Small intestine (tissue), 7 donors: ENCODE measurements around the gene CNIH2. TPM values are rescaled to one million over a fixed set of nuclear protein-coding genes. Genes with fewer than 3 reads are reported as not detected.

Experiments used
- DNase-seq, 2 donors: peaks; one replicate each; pipeline versions ENCODE4 v3.0.0 to v3.0.0-alpha.2; 2013
- FAIRE-seq: peaks from 2 replicates; lab custom pipeline; 2012; peaks lifted over from hg19 to GRCh38; lab: Jason Lieb, UNC
- H3K27ac ChIP-seq, 3 donors: one replicate each; pipeline ENCODE4 v1.5.1; 2013; ENCODE audit warnings: low read length in 2 of 3, mild to moderate bottlenecking in 2 of 3, control low read depth in 1 of 3, inconsistent platforms in 1 of 3, low read depth in 1 of 3, moderate library complexity in 1 of 3
- H3K27me3 ChIP-seq, 3 donors: one replicate each; pipeline ENCODE4 v1.6.1; 2013; ENCODE audit warnings: low read length in 3 of 3, inconsistent platforms in 1 of 3; ENCODE audit not compliant: control insufficient read depth in 3 of 3, insufficient read depth in 3 of 3
- H3K36me3 ChIP-seq, 3 donors: one replicate each; pipeline ENCODE4 v1.6.1; 2013; ENCODE audit warnings: low read length in 3 of 3, inconsistent platforms in 1 of 3, low read depth in 1 of 3, mild to moderate bottlenecking in 1 of 3, moderate library complexity in 1 of 3; ENCODE audit not compliant: control insufficient read depth in 3 of 3, insufficient read depth in 2 of 3
- H3K4me1 ChIP-seq, 3 donors: one replicate each; pipeline ENCODE4 v1.6.1; 2013; ENCODE audit warnings: low read length in 2 of 3, inconsistent platforms in 1 of 3, low read depth in 1 of 3, mild to moderate bottlenecking in 1 of 3, moderate library complexity in 1 of 3; ENCODE audit not compliant: control insufficient read depth in 3 of 3, insufficient read depth in 2 of 3
- H3K4me3 ChIP-seq, 3 donors: one replicate each; pipeline ENCODE4 v1.5.1; 2013; ENCODE audit warnings: low read length in 3 of 3, control low read depth in 1 of 3, inconsistent platforms in 1 of 3, low read depth in 1 of 3, mild to moderate bottlenecking in 1 of 3, moderate library complexity in 1 of 3
- H3K9me3 ChIP-seq, 2 donors: one replicate each; pipeline ENCODE4 v1.6.1; 2013; ENCODE audit warnings: low read depth in 1 of 2, low read length in 1 of 2; ENCODE audit not compliant: control insufficient read depth in 2 of 2, insufficient read depth in 1 of 2
- WGBS, 3 donors: extraction: QIAGEN DNeasy Blood & Tissue Kit; methylation state at CpG; one replicate each; pipeline ENCODE4 v1.1.7; 2013; 5-methylcytosine and 5-hydroxymethylcytosine counted together
- polyA plus RNA-seq, 4 donors: library from polyadenylated mRNA; stranded (reverse) in 3 of 4; unstranded in 1 of 4; fragments of 200-250 nt in 3 of 4; fragments of 120-200 nt in 1 of 4; gene quantifications; one replicate each; pipeline versions ENCODE4 v1.2.1 to v1.2.3, GENCODE V29; 2013
- donor health status: healthy with polysubstance abuse.
- donor health status: control.
- donor health status: control.
- donor health status: Bipolar disorder and iron deficiency.
- donor health status: healthy.

CNIH2 gene
- polyA plus RNA-seq, 4 donors: 0.81 to 3.4 (median 0.99) TPM

DNA sequence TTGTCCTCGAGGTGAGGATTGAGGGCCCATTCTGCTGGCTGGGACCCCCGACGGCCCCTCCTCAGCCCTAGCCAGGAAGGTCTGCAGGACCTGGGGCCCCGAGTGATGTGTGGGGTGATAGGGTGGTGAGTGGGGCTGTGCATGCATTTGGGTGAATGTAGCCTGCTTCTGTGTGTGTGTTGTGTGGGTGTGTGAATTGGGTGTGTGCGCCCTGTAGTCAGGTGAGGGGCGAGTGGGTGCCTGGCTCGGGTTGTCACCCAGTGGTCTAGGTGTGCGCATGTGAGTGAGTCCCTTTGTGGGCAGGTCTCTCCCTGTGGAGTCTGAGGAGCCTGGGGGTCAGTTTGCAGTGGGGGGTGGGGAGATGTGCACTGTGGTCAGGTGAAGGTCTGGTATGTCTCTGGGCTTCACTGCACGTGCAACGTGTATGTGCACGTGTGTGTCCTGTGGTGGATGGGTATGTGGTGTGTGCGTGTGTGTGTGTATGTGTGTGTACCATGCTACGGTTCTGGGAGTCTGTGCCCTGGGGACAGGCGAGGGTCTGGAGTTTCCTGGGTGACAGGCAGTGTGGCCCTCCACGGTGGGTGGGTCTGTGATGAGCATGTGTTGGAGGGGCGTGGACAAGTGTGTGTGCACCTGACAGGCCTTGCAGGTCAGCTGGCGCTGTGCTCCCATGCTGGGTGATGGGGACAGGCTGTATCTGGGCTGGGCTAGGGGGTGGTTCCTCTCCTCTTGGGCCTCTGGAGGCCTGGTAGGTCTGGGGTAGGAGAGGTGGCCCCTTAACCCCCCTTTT is 14.8 kb downstream of the CNIH2 start:
- H3K4me3 ChIP-seq: no peak overlapping the region
- no peaks in the 10 kb centered on the region for H3K9me3 ChIP-seq
- no peak for FAIRE-seq
- WGBS, 3 donors: 20 to 47% (median 36%) methylated on average over 15 to 17 of the region's 17 CpGs
- DNase-seq: no peak
- H3K36me3 ChIP-seq: peaks cover 0 to 4% (median 0%) of the 10 kb centered on the region in 3 donors
- H3K4me1 ChIP-seq: peaks cover 5 to 23% (median 8%) of the 10 kb centered on the region in 3 donors
- H3K27me3 ChIP-seq: peaks cover 0 to 43% (median 5%) of the 10 kb centered on the region in 3 donors
- no peak overlapping the region for H3K27ac ChIP-seq

DNA sequence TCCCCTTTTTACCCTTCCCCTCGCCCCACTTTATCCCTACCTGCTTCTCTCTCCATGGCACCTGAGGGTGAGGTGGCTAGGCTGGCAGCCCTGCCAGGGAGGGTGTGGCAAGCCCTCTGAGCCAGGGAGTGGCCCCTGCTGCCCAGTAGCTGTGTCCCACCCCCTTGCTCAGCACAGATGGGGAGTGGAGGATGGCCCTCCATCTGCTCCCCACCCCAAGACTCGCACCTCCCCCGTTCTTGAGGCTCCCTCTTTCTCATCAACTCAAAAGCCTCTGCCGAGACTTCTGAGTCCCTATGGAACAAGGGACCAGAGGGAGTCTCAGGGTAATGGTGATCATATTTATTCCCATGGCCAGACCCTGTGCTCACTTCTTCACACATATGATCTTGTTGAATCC is 15.4 kb downstream of the CNIH2 start:
- Histone ChIP-seq H3K27ac (no peak overlapping the region), H3K9me3 (no peaks in the 10 kb centered on the region), H3K36me3 (no peaks in the 10 kb centered on the region), H3K4me1 (peaks cover 5 to 17% (median 8%) of the 10 kb centered on the region in 3 donors), H3K27me3 (peaks cover 0 to 47% (median 5%) of the 10 kb centered on the region in 3 donors), H3K4me3 (no peak overlapping the region)
- 42 to 66% (median 44%) methylated on average over 4 of the region's 4 CpGs for WGBS, 3 donors
- FAIRE-seq: no peak
- DNase-seq: no peak

DNA sequence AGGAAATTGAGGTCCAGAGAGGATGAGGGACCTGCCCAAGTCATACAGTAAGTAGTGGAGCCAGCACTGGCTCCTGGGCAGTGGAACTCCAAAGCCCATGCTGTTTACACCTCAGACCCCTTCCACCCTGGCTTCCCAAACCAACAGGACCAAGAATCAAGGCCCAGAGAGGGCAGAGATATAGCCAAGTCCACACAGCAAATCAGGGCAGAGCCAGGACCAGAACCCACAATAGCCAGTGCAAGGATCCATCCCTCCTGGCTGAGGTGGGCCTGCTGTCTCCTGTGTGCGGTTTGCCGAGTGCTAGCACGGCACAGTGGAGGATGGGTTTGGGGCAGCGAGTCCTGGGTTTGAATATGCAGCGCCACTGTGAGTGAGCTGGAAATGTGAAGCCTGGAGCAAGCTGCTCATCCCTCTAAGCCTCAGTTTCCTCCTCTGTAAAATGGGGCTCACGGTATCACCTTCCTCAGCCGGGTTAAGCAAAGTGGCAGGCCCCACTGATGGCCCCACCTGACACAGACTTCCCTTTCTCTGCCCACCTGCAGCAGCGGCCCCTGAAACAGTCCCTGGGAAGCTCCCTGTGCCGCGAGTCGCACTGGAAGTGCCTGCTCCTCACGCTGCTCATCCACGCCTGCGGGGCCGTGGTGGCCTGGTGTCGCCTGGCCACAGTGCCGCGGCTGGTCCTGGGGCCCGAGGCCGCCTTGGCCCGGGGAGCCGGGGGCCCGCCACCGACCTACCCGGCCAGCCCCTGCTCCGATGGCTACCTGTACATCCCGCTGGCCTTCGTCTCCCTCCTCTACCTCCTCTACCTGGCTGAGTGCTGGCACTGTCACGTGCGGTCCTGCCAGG is 16.0 kb downstream of the CNIH2 start:
- 75 to 83% (median 81%) methylated on average over 28 to 30 of the region's 30 CpGs for WGBS, 3 donors
- no peak overlapping the region for H3K27ac ChIP-seq
- no peaks in the 10 kb centered on the region for H3K9me3 ChIP-seq
- H3K4me3 ChIP-seq: no peak overlapping the region
- peaks cover 5 to 17% (median 8%) of the 10 kb centered on the region in 3 donors for H3K4me1 ChIP-seq
- no peaks in the 10 kb centered on the region for H3K36me3 ChIP-seq
- H3K27me3 ChIP-seq: peaks cover 0 to 48% (median 5%) of the 10 kb centered on the region in 3 donors
- FAIRE-seq: no peak
- DNase-seq: no peak

DNA sequence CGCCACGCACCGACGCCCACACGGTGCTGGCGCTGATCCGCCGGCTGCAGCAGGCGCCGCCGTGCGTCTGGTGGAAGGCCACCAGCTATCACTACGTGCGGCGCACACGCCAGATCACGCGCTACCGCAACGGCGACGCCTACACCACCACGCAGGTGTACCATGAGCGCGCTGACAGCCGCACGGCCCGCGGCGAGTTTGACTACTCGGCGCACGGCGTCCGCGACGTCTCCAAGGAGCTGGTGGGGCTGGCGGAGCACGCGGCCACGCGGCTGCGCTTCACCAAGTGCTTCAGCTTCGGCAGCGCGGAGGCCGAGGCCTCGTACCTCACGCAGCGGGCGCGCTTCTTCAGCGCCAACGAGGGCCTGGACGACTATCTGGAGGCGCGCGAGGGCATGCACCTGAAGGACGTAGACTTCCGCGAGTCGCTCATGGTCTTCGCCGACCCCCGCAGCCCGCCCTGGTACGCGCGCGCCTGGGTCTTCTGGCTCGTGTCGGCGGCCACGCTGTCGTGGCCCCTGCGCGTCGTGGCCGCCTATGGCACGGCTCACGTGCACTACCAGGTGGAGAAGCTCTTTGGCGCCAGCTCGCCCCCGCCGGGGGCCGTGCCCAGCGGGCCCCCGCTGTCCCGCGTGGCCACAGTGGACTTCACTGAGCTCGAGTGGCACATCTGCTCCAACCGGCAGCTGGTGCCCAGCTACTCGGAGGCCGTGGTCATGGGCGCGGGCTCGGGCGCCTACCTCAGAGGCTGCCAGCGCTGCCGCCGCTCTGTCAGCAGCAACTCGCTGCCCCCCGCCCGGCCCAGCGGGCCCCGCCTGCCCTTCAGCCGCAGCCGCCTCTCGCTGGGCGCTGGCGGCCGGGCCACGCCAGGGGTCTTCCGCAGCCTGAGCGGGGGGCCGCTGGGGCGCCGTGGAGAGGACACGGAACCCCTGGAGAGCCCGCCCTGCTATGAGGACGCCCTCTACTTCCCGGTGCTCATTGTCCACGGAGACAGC is 16.9 kb downstream of the CNIH2 start:
- 85 to 88% (median 87%) methylated on average over 99 to 123 of the region's 123 CpGs for WGBS, 3 donors
- DNase-seq: no peak
- Histone ChIP-seq H3K27ac (no peak overlapping the region), H3K9me3 (no peaks in the 10 kb centered on the region), H3K4me1 (peaks cover 3 to 10% (median 7%) of the 10 kb centered on the region in 3 donors), H3K4me3 (no peak overlapping the region), H3K27me3 (peaks cover 0 to 48% (median 5%) of the 10 kb centered on the region in 3 donors), H3K36me3 (no peaks in the 10 kb centered on the region)
- FAIRE-seq: no peak

DNA sequence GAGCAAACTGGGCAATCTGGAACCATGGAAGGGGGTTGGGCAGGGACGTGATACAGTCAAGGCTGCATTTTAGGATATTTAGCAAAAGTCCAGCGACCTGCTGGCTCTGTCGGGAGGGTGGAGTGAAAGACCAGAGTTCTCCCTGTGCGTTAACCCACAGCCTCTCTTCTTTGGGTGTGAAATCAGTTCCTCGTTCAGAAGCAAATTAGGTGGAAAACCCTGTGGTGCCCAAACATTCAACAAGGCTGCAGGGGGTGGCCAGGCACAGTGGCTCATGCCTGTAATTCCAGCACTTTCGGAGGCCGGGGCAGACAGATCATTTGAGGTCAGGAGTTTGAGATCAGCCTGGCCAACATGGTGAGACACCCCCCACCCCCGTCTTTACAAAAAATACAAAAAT is 19.6 kb downstream of the CNIH2 start:
- DNase-seq (no peak), FAIRE-seq (no peak)
- WGBS, 3 donors: 56 to 68% (median 66%) methylated on average over 8 of the region's 8 CpGs
- no peak overlapping the region for H3K27ac ChIP-seq
- H3K27me3 ChIP-seq: peaks cover 0 to 30% (median 4%) of the 10 kb centered on the region in 3 donors
- no peaks in the 10 kb centered on the region for H3K9me3 ChIP-seq
- H3K4me1 ChIP-seq: no peaks in the 10 kb centered on the region
- H3K4me3 ChIP-seq: no peak overlapping the region
- no peaks in the 10 kb centered on the region for H3K36me3 ChIP-seq

DNA sequence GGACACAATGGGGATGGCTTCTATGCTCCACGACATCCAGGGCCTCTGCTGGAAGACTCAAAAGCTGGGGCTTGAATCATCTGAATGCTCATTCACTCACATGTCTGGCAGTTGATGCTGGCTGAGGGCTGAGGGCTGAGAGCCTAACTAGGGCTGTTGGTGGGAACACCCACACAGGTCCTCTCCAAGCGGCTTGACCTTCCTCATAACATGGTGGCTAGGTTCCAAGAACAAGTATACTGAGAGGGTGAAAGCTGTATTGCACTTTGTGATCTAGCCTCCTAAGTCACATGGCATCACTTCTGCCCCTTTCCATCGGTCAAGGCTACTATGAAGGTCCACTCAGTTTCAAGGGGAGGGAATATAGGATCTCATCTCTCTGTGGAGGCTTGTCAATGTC is 21.2 kb downstream of the CNIH2 start:
- no peak for DNase-seq
- no peak for FAIRE-seq
- no peak overlapping the region for H3K4me3 ChIP-seq

DNA sequence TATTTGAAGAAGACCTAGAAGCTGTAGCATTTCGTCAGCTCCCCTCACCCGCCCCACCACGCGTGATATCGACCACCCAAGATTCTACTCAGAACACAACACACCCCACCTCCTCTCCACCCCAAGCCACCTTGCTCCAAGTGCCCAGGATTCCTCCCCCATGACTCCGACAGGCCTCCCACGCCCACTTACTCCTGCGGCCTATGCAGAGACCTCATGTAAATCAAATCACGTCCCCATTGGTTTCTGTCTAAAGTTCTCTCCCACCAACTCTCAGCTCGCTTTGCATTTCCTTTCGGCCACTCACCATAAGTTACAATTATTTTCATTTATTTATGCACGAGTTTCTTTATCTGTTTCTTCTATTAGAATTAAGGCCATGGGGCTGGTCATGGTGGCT is 24.7 kb downstream of the CNIH2 start:
- 87 to 91% (median 90%) methylated on average over 12 of the region's 12 CpGs for WGBS, 3 donors
- peaks cover 0 to 8% (median 0%) of the 10 kb centered on the region in 3 donors for H3K27me3 ChIP-seq
- no peak for DNase-seq
- H3K9me3 ChIP-seq: no peaks in the 10 kb centered on the region
- no peak for FAIRE-seq
- no peaks in the 10 kb centered on the region for H3K36me3 ChIP-seq
- H3K4me3 ChIP-seq: no peak overlapping the region
- H3K27ac ChIP-seq: no peak overlapping the region
- no peaks in the 10 kb centered on the region for H3K4me1 ChIP-seq

More for the DNA sequence above, 21.2 kb downstream of the CNIH2 start:
- H3K9me3 ChIP-seq: no peaks in the 10 kb centered on the region
- no peaks in the 10 kb centered on the region for H3K36me3 ChIP-seq
- H3K27me3 ChIP-seq: peaks cover 0 to 19% (median 0%) of the 10 kb centered on the region in 3 donors
- no peaks in the 10 kb centered on the region for H3K4me1 ChIP-seq
- WGBS, 3 donors: 73 to 75% (median 73%) methylated on average over 3 of the region's 3 CpGs
- no peak overlapping the region for H3K27ac ChIP-seq
